Measurements from ENCODE around the gene MAVS. TPM values are rescaled to one million over a fixed set of nuclear protein-coding genes. Genes with fewer than 3 reads are reported as not detected.

Gene MAVS
- polyA plus RNA-seq, 1 experiment, result 17.4 TPM

DNA sequence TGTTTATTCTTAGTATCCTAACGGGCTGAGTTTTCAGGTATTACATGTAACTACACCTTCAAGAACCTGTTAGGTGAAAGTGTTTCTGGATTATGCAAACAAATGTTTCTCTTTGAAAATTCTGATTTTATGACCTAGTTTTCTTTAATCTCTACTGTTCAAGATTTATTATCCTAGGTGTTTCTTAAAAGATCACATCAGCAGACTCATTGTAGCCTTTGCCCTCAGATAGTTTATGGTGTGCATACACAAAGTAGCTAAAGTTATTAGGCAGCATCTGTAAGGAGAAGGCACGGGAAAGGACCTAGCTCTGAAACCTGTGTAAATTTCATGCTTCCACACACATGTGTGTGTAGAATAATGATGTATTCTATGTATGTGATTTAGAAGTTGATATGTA is 64.2 kb downstream of the MAVS start:
- POLR2A ChIA-PET, result no interaction called here
- DNase-seq (ENCODE audit: low read depth), result no peak
- TF ChIP-seq, protein P1, sequence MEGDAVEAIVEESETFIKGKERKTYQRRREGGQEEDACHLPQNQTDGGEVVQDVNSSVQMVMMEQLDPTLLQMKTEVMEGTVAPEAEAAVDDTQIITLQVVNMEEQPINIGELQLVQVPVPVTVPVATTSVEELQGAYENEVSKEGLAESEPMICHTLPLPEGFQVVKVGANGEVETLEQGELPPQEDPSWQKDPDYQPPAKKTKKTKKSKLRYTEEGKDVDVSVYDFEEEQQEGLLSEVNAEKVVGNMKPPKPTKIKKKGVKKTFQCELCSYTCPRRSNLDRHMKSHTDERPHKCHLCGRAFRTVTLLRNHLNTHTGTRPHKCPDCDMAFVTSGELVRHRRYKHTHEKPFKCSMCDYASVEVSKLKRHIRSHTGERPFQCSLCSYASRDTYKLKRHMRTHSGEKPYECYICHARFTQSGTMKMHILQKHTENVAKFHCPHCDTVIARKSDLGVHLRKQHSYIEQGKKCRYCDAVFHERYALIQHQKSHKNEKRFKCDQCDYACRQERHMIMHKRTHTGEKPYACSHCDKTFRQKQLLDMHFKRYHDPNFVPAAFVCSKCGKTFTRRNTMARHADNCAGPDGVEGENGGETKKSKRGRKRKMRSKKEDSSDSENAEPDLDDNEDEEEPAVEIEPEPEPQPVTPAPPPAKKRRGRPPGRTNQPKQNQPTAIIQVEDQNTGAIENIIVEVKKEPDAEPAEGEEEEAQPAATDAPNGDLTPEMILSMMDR (IDR thresholded peaks at IDR 0.05; ENCODE audit: insufficient read depth, low read depth, low read length), result no peak
- H3K27me3 ChIP-seq (ENCODE audit: control insufficient read depth, insufficient read depth, low read length), result no peaks in the 10 kb centered on the region
- no peak overlapping the region for H3K4me3 ChIP-seq (ENCODE audit: low read depth, low read length)
- CTCF ChIA-PET, result no interaction called here
- H3K36me3 ChIP-seq (ENCODE audit: control insufficient read depth, insufficient read depth, low read length), result peaks cover 11% of the 10 kb centered on the region

DNA sequence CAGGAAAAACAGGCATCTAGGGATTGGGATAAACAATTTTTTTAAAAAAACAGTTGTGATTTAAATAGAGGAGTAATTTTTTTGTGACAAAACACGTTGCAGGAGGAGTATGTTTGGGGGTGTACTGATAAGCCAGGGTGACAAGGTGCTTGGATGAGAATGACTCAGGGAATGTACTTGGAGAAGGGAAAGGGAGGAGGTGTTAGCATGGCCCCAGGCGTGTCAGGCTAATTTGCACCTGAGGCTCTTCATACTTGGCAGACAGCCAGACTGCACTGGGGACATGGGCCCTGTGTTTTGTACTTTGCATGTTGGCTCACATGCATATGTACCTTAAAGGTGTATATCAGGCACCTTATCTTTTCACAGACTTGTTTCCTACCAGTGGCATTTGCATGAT is 65.3 kb downstream of the MAVS start:
- ChIA-PET POLR2A (no interaction called here), CTCF (no interaction called here)
- Histone ChIP-seq H3K4me3 (ENCODE audit: low read depth, low read length) (no peak overlapping the region), H3K36me3 (ENCODE audit: control insufficient read depth, insufficient read depth, low read length) (peaks cover 11% of the 10 kb centered on the region), H3K27me3 (ENCODE audit: control insufficient read depth, insufficient read depth, low read length) (no peaks in the 10 kb centered on the region)
- no peak for DNase-seq (ENCODE audit: low read depth)
- TF ChIP-seq, protein P1 (IDR thresholded peaks at IDR 0.05; ENCODE audit: insufficient read depth, low read depth, low read length), result no peak

DNA sequence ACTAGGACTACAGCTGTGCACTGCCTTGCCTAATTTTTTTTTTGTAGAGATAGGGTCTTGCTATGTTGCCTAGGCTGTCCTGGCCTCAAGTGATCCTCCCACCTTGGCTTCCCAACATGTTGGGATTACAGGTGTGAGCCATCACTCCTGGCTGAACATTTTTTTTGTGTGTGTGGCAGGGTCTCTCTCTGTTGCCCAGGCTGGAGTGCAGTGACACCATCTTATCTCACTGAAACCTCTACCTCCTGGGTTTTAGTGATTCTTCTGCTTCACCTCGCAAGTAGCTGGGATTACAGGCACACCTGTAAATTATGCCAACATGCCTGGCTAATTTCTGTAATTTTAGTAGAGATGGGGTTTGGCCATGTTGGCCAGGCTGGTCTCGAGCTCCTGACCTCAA is 67.8 kb downstream of the MAVS start:
- Histone ChIP-seq H3K36me3 (ENCODE audit: control insufficient read depth, insufficient read depth, low read length) (peaks cover 14% of the 10 kb centered on the region), H3K27me3 (ENCODE audit: control insufficient read depth, insufficient read depth, low read length) (no peaks in the 10 kb centered on the region), H3K4me3 (ENCODE audit: low read depth, low read length) (no peak overlapping the region)
- TF ChIP-seq, protein P1 (IDR thresholded peaks at IDR 0.05; ENCODE audit: insufficient read depth, low read depth, low read length), result no peak
- no peak for DNase-seq (ENCODE audit: low read depth)
- ChIA-PET CTCF (no interaction called here), POLR2A (no interaction called here)

DNA sequence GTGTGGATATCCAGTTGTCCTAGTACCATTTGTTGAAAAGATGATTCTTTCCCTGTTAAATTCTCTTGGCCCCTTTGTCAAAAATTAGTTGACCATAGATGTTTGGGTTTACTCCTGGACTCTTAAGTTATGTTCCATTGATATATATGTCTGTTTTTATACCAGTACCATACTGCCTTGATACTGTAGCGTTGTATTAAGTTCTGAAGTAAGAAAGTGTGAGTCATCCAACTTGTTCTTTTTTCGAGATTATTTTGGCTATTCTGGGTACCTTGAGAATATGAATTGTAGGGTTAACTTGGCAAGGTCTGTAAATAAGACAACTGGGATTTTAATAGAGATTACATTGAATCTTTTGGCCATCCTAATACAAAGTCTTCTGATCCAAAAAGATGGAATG is 69.1 kb downstream of the MAVS start:
- Histone ChIP-seq H3K4me3 (ENCODE audit: low read depth, low read length) (no peak overlapping the region), H3K27me3 (ENCODE audit: control insufficient read depth, insufficient read depth, low read length) (no peaks in the 10 kb centered on the region), H3K36me3 (ENCODE audit: control insufficient read depth, insufficient read depth, low read length) (peaks cover 14% of the 10 kb centered on the region)
- DNase-seq (ENCODE audit: low read depth), result no peak
- TF ChIP-seq, protein P1 (IDR thresholded peaks at IDR 0.05; ENCODE audit: insufficient read depth, low read depth, low read length), result no peak
- POLR2A ChIA-PET, result no interaction called here
- CTCF ChIA-PET, result interaction anchor here (1.0 kb wide), 1 partner anchor 12 kb away, joined by 3 read pairs; no protein-coding TSS in a partner anchor

DNA sequence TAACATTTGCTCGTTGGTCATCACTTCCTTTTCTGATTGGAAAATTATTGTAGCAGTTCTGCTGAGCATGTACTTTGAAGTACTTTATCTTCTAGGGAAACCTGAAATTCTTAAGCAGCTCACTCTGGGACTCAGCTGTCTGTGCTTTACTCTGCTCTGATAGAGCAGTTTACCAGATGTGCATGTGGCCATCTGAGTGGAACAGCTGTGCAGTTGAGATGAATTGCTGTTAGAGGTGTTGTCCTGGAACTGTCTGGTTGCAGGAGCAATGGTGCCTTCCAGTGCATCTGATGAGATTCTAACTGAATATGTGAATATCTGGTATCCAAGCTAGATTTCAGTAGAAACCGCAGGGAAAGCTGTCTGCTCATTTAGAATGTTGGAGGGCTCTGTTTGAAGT is 69.7 kb downstream of the MAVS start:
- no peak for DNase-seq (ENCODE audit: low read depth)
- TF ChIP-seq, protein P1 (IDR thresholded peaks at IDR 0.05; ENCODE audit: insufficient read depth, low read depth, low read length), result no peak
- H3K27me3 ChIP-seq (ENCODE audit: control insufficient read depth, insufficient read depth, low read length), result no peaks in the 10 kb centered on the region
- CTCF ChIA-PET, result interaction anchor here (0.8 to 1.5 kb wide), 3 partner anchors 10 to 238 kb away, joined by 3 to 4 read pairs (median 4); no protein-coding TSS in a partner anchor
- H3K4me3 ChIP-seq (ENCODE audit: low read depth, low read length), result no peak overlapping the region
- POLR2A ChIA-PET, result no interaction called here
- peaks cover 13% of the 10 kb centered on the region for H3K36me3 ChIP-seq (ENCODE audit: control insufficient read depth, insufficient read depth, low read length)
